ENCODE data around the gene MRC1. TPM values are rescaled to one million over a fixed set of nuclear protein-coding genes. Genes with fewer than 3 reads are reported as not detected.

Gene MRC1
- total and polyA plus RNA-seq, 10 of the 15 experiments (the other 5 are each of a cell fraction or from before 2014, with no cell fraction given) = 0.01 to 0.21 (median 0.03) TPM; not detected in 5

GRCh38 chr10:17820943-17821342 is 11.8 kb downstream of the MRC1 start:
- RAD21 ChIA-PET (ENCODE audit: unreplicated experiment) = no interaction called here
- Histone ChIP-seq H3K27me3 (replicated peaks in 1 of 2; ENCODE audit: control insufficient read depth in 2 of 2, insufficient read depth in 2 of 2, low read length in 1 of 2) (no peaks in the 10 kb centered on the region; a peak in 1 of 4 replicates), H3K9me3 (replicated peaks; ENCODE audit: control insufficient read depth, insufficient read depth, low read length) (no peaks in the 10 kb centered on the region), H3K4me1 (ENCODE audit: control insufficient read depth, insufficient read depth, low read length) (no peaks in the 10 kb centered on the region), H3K27ac (ENCODE audit: control insufficient read depth, insufficient read depth) (no peak overlapping the region), H2AFZ (ENCODE audit: control insufficient read depth, low read depth, low read length) (no peak overlapping the region), H3K4me2 (ENCODE audit: control insufficient read depth, insufficient read depth) (no peak overlapping the region), H4K20me1 (ENCODE audit: control insufficient read depth, insufficient read depth) (no peaks in the 10 kb centered on the region), H3K9ac (ENCODE audit: control insufficient read depth, insufficient read depth, low read length) (no peak overlapping the region), H3K79me2 (ENCODE audit: control insufficient read depth, insufficient read depth, low read length) (no peaks in the 10 kb centered on the region), H3K4me3 (no peak overlapping the region), H3K36me3 (ENCODE audit: control insufficient read depth in 2 of 2, insufficient read depth in 2 of 2, low read length in 1 of 2) (no peaks in the 10 kb centered on the region)
- POLR2A ChIA-PET = interaction anchor here (0.6 to 0.7 kb wide), 2 partner anchors 56 to 150 kb away, joined by 3 to 4 read pairs; no protein-coding TSS in a partner anchor
- SMC1A ChIA-PET (ENCODE audit: uncharacterized antibody, unreplicated experiment) = no interaction called here
- in situ Hi-C loops (cut with MboI) = no loop called here
- CTCF ChIA-PET = no interaction called here
- DNase-seq (ENCODE audit: low read depth, low spot score) = no peak
- TF ChIP-seq NFIC (IDR thresholded peaks at IDR 0.05; ENCODE audit: low read depth, low read length) = no peak
- no peak for TF ChIP-seq MTA3 (IDR thresholded peaks at IDR 0.05; ENCODE audit: borderline replicate concordance, low read length)
- no peak for TF ChIP-seq CHD1 (IDR thresholded peaks at IDR 0.05; ENCODE audit: low read depth, low read length)
- no peak for TF ChIP-seq LARP7 (IDR thresholded peaks at IDR 0.05)
- no peak for TF ChIP-seq E2F8 (IDR thresholded peaks at IDR 0.05; ENCODE audit: low read depth, partially characterized antibody)
- no peak for TF ChIP-seq BHLHE40 (IDR thresholded peaks at IDR 0.05; ENCODE audit: borderline replicate concordance in 1 of 2, low read depth in 2 of 2, low read length in 1 of 2)
- TF ChIP-seq, protein P1, sequence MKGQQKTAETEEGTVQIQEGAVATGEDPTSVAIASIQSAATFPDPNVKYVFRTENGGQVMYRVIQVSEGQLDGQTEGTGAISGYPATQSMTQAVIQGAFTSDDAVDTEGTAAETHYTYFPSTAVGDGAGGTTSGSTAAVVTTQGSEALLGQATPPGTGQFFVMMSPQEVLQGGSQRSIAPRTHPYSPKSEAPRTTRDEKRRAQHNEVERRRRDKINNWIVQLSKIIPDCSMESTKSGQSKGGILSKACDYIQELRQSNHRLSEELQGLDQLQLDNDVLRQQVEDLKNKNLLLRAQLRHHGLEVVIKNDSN (IDR thresholded peaks at IDR 0.05; ENCODE audit: borderline replicate concordance, extremely low read length, insufficient read depth, low read depth, low read length) = no peak
- TF ChIP-seq, protein P2, sequence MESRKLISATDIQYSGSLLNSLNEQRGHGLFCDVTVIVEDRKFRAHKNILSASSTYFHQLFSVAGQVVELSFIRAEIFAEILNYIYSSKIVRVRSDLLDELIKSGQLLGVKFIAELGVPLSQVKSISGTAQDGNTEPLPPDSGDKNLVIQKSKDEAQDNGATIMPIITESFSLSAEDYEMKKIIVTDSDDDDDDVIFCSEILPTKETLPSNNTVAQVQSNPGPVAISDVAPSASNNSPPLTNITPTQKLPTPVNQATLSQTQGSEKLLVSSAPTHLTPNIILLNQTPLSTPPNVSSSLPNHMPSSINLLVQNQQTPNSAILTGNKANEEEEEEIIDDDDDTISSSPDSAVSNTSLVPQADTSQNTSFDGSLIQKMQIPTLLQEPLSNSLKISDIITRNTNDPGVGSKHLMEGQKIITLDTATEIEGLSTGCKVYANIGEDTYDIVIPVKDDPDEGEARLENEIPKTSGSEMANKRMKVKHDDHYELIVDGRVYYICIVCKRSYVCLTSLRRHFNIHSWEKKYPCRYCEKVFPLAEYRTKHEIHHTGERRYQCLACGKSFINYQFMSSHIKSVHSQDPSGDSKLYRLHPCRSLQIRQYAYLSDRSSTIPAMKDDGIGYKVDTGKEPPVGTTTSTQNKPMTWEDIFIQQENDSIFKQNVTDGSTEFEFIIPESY (IDR thresholded peaks at IDR 0.05) = no peak
- TF ChIP-seq SUZ12 (IDR thresholded peaks at IDR 0.05; ENCODE audit: unreplicated experiment) = no peak
- intact Hi-C loops (cut with micrococcal nuclease; ENCODE audit: unreplicated experiment) = no loop called here
- no peak for ATAC-seq
- no TSS peak for BruUV-seq (replicated peaks)
- WGBS (ENCODE audit: insufficient coverage, insufficient replicate concordance, low lambda C conversion rate, missing lambda C conversion rate) = 50% methylated on average over 3 of the region's 3 CpGs
- no peak for FAIRE-seq

Data from GM12878 (cell line).